ENCODE measurements around the gene GOLGA6C. TPM values are rescaled to one million over a fixed set of nuclear protein-coding genes. Genes with fewer than 3 reads are reported as not detected.

GOLGA6C gene
- total and polyA plus RNA-seq, 2 donors (not counting 1 experiment from before 2014, with no cell fraction given), result not detected

DNA sequence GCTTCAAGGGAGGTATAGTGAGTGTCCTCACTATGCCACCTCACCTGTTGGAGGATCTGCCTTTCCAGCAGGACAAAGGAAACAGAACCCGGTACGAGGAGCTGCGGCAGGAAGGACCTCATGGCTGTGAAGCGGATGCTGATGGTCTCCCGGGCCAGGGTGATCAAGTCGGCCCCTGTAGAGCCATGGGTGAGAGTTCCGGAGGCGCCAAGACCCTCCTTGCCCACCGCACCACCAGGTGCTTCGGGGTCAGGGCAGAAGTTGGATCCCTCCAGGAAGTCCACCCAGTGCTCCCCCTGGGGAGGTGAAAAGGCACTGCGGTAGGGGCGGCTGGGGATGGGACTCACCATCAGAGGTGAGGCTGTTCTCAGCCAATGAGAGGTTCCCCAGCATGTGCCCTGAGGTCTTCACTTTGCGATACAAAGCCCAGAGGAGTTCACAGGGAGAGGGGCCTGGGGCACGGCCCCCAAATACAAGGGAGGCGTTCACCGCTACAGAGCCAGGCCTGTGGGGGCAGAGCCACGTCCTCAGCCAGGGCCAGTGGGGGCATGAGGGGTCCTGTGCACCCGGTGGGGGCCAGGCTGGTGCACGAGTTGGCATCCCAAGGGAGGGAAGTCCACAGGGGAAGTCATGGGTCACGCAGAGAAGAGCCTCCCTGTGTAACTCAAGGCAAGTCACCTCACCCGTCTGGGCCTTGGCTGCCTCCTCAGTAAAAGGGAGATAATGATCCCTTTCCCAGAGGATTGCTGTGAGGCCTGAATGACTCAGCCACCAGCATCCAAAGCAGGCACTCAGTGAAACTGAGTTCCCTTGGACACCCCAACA is 28.7 kb upstream of the GOLGA6C start:
- Histone ChIP-seq H3K79me2 (ENCODE audit: control insufficient read depth, insufficient read depth, low read length) (no peaks in the 10 kb centered on the region), H3K4me3 (ENCODE audit: control extremely low read depth in 1 of 5, extremely low read depth in 1 of 5, insufficient read depth in 1 of 5, low read depth in 2 of 5, low read length in 4 of 5) (no peak overlapping the region), H3K4me1 (ENCODE audit: control insufficient read depth in 2 of 2, insufficient read depth in 2 of 2, low read length in 2 of 2) (no peaks in the 10 kb centered on the region), H4K20me1 (ENCODE audit: control insufficient read depth, insufficient read depth, low read length, poor library complexity, severe bottlenecking) (no peaks in the 10 kb centered on the region), H3K36me3 (replicated peaks in 1 of 2; ENCODE audit: control extremely low read depth in 1 of 2, control insufficient read depth in 1 of 2, extremely low read depth in 1 of 2, insufficient read depth in 2 of 2, low read length in 1 of 2) (no peaks in the 10 kb centered on the region), H3K27ac (ENCODE audit: low read length in 2 of 2) (no peak overlapping the region), H3K27me3 (replicated peaks in 1 of 4; ENCODE audit: control extremely low read depth in 1 of 4, control insufficient read depth in 3 of 4, insufficient read depth in 4 of 4, low read length in 3 of 4) (peaks cover 0 to 12% (median 4%) of the 10 kb centered on the region in 4 experiments), H2AFZ (ENCODE audit: insufficient read depth, low read depth, low read length, poor library complexity, severe bottlenecking) (no peak overlapping the region), H3K9me3 (ENCODE audit: control extremely low read depth in 1 of 3, control insufficient read depth in 2 of 3, insufficient read depth in 1 of 3, low read length in 2 of 3) (peaks cover 0 to 7% (median 0%) of the 10 kb centered on the region in 3 donors), H3K4me2 (replicated peaks; ENCODE audit: low read depth, low read length, poor library complexity, severe bottlenecking) (no peak overlapping the region), H3K9ac (ENCODE audit: low read length) (no peak overlapping the region)
- ChIA-PET POLR2A (no interaction called here), CTCF (no interaction called here)
- intact Hi-C loops (cut with micrococcal nuclease), result no loop called here
- peaks cover 17% of the 10 kb centered on the region for H3K27me3 Mint-ChIP-seq
- no peak overlapping the region for H3K4me3 Mint-ChIP-seq
- H3K4me1 Mint-ChIP-seq, result no peaks in the 10 kb centered on the region
- H3K27ac Mint-ChIP-seq, result no peak overlapping the region
- ATAC-seq (ENCODE audit: low read depth), result no peak
- H3K9me3 Mint-ChIP-seq (ENCODE audit: insufficient read depth), result no peaks in the 10 kb centered on the region
- DNase-seq, result no peak
- TF ChIP-seq EZH2 (IDR thresholded peaks at IDR 0.05; ENCODE audit: borderline replicate concordance, insufficient read depth, low read depth, low read length, poor library complexity, severe bottlenecking), result no peak
- TF ChIP-seq, protein P1, sequence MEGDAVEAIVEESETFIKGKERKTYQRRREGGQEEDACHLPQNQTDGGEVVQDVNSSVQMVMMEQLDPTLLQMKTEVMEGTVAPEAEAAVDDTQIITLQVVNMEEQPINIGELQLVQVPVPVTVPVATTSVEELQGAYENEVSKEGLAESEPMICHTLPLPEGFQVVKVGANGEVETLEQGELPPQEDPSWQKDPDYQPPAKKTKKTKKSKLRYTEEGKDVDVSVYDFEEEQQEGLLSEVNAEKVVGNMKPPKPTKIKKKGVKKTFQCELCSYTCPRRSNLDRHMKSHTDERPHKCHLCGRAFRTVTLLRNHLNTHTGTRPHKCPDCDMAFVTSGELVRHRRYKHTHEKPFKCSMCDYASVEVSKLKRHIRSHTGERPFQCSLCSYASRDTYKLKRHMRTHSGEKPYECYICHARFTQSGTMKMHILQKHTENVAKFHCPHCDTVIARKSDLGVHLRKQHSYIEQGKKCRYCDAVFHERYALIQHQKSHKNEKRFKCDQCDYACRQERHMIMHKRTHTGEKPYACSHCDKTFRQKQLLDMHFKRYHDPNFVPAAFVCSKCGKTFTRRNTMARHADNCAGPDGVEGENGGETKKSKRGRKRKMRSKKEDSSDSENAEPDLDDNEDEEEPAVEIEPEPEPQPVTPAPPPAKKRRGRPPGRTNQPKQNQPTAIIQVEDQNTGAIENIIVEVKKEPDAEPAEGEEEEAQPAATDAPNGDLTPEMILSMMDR (IDR thresholded peaks at IDR 0.05), result no peak
- 92% methylated on average over 21 of the region's 21 CpGs for WGBS (ENCODE audit: insufficient coverage)

DNA sequence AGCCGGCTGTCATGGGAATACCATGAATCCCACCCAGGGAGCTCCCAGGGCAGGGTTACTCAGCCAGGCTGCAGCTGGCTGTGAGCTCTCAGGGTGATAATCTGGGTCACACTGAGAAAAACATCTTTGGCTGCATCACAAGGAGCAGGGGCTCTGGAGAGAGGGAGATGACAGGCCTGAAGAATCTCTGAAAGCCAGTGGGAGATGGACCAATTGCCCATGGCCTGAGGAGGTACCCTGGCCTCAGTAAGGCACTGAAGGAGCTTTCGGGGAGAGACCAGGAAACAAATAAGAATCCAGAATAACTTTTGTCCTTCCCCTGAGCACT is 28.2 kb upstream of the GOLGA6C start:
- H2AFZ ChIP-seq (ENCODE audit: insufficient read depth, low read depth, low read length, poor library complexity, severe bottlenecking), result no peak overlapping the region
- H3K27me3 ChIP-seq (replicated peaks in 1 of 4; ENCODE audit: control extremely low read depth in 1 of 4, control insufficient read depth in 3 of 4, insufficient read depth in 4 of 4, low read length in 3 of 4), result peaks cover 0 to 12% (median 4%) of the 10 kb centered on the region in 4 experiments
- H3K4me3 ChIP-seq (ENCODE audit: control extremely low read depth in 1 of 5, extremely low read depth in 1 of 5, insufficient read depth in 1 of 5, low read depth in 2 of 5, low read length in 4 of 5), result no peak overlapping the region
- peaks cover 0 to 7% (median 0%) of the 10 kb centered on the region in 3 donors for H3K9me3 ChIP-seq (ENCODE audit: control extremely low read depth in 1 of 3, control insufficient read depth in 2 of 3, insufficient read depth in 1 of 3, low read length in 2 of 3)
- H3K9ac ChIP-seq (ENCODE audit: low read length), result no peak overlapping the region
- DNase-seq (no peak), ATAC-seq (ENCODE audit: low read depth) (no peak)
- no peaks in the 10 kb centered on the region for H3K9me3 Mint-ChIP-seq (ENCODE audit: insufficient read depth)
- intact Hi-C loops (cut with micrococcal nuclease), result no loop called here
- CTCF ChIA-PET, result no interaction called here
- H3K79me2 ChIP-seq (ENCODE audit: control insufficient read depth, insufficient read depth, low read length), result no peaks in the 10 kb centered on the region
- POLR2A ChIA-PET, result no interaction called here
- no peaks in the 10 kb centered on the region for H3K4me1 Mint-ChIP-seq
- 100% methylated on average over 2 of the region's 2 CpGs for WGBS (ENCODE audit: insufficient coverage)
- H3K27ac Mint-ChIP-seq, result no peak overlapping the region
- H3K36me3 ChIP-seq (replicated peaks in 1 of 2; ENCODE audit: control extremely low read depth in 1 of 2, control insufficient read depth in 1 of 2, extremely low read depth in 1 of 2, insufficient read depth in 2 of 2, low read length in 1 of 2), result no peaks in the 10 kb centered on the region
- H3K27me3 Mint-ChIP-seq, result peaks cover 17% of the 10 kb centered on the region
- no peaks in the 10 kb centered on the region for H3K4me1 ChIP-seq (ENCODE audit: control insufficient read depth in 2 of 2, insufficient read depth in 2 of 2, low read length in 2 of 2)
- no peak overlapping the region for H3K4me2 ChIP-seq (replicated peaks; ENCODE audit: low read depth, low read length, poor library complexity, severe bottlenecking)
- TF ChIP-seq, protein P1 (IDR thresholded peaks at IDR 0.05), result no peak
- TF ChIP-seq EZH2 (IDR thresholded peaks at IDR 0.05; ENCODE audit: borderline replicate concordance, insufficient read depth, low read depth, low read length, poor library complexity, severe bottlenecking), result no peak
- H3K27ac ChIP-seq (ENCODE audit: low read length in 2 of 2), result no peak overlapping the region
- no peak overlapping the region for H3K4me3 Mint-ChIP-seq
- no peaks in the 10 kb centered on the region for H4K20me1 ChIP-seq (ENCODE audit: control insufficient read depth, insufficient read depth, low read length, poor library complexity, severe bottlenecking)

Measured in B cell (primary cell).